MM.1S (cell line): Measurements from ENCODE around the gene HOMER2.
A peak's percentile ranks its signal among the peaks of the same experiment; 100 is the strongest.
"Not testable (repeated sequence)": the region's sequence is repeated elsewhere in the genome, so short reads cannot be mapped to it uniquely, and the experiment has no call there.

ENCODE experiments used
- DNase-seq: peaks from one replicate; pipeline ENCODE4 v3.0.0-alpha.2; 2015
- H2AFZ ChIP-seq: fragments of 300-600 bp; sonication (generic); 2 replicates; pipeline ENCODE4 v1.6.0; 2016; ENCODE audit warnings: antibody characterized with exemption, low read length
- H3F3A ChIP-seq: fragments of 300-600 bp; sonication (generic); 2 replicates; pipeline ENCODE4 v1.6.1; 2016; ENCODE audit warnings: mild to moderate bottlenecking, antibody characterized with exemption, low read length, moderate library complexity, mixed read lengths; ENCODE audit not compliant: insufficient read depth
- H3K27ac ChIP-seq: fragments of 300-600 bp; sonication (generic); 2 replicates; pipeline ENCODE4 v1.5.1; 2016; ENCODE audit warnings: mild to moderate bottlenecking, low read length
- H3K27me3 ChIP-seq: fragments of 300-600 bp; sonication (generic); replicated peaks from 2 replicates; pipeline ENCODE4 v1.6.0; 2016; ENCODE audit warnings: low read length; ENCODE audit not compliant: insufficient read depth
- H3K36me3 ChIP-seq: fragments of 300-600 bp; sonication (generic); replicated peaks from 2 replicates; pipeline ENCODE4 v1.6.1; 2016; ENCODE audit warnings: mild to moderate bottlenecking, low read length, mixed read lengths; ENCODE audit not compliant: insufficient read depth
- H3K4me1 ChIP-seq: fragments of 300-600 bp; sonication (generic); 2 replicates; pipeline ENCODE4 v1.6.1; 2016; ENCODE audit warnings: low read length, mixed read lengths
- H3K4me2 ChIP-seq: fragments of 300-600 bp; sonication (generic); 2 replicates; pipeline ENCODE4 v1.6.0; 2016; ENCODE audit warnings: low read depth, low read length
- H3K4me3 ChIP-seq: fragments of 300-600 bp; sonication (generic); 2 replicates; pipeline ENCODE4 v1.5.1; 2016; ENCODE audit warnings: low read length, mixed read lengths
- H3K79me2 ChIP-seq: fragments of 300-600 bp; sonication (generic); 2 replicates; pipeline ENCODE4 v1.6.1; 2016; ENCODE audit warnings: mixed run types, low read length, mixed read lengths
- H3K9ac ChIP-seq: fragments of 300-600 bp; sonication (generic); 2 replicates; pipeline ENCODE4 v1.6.1; 2016; ENCODE audit warnings: low read length, mixed read lengths
- H3K9me2 ChIP-seq: fragments of 300-600 bp; sonication (generic); replicated peaks from 2 replicates; pipeline ENCODE4 v1.6.1; 2016; ENCODE audit warnings: mild to moderate bottlenecking, low read length, mixed read lengths; ENCODE audit not compliant: insufficient read depth
- H3K9me3 ChIP-seq: fragments of 300-600 bp; sonication (generic); replicated peaks from 2 replicates; pipeline ENCODE4 v1.6.1; 2016; ENCODE audit warnings: mild to moderate bottlenecking, low read length, mixed read lengths; ENCODE audit not compliant: insufficient read depth
- H4K20me1 ChIP-seq: fragments of 300-600 bp; sonication (generic); 2 replicates; pipeline ENCODE4 v1.6.1; 2016; ENCODE audit warnings: mild to moderate bottlenecking, low read length, moderate library complexity, mixed read lengths; ENCODE audit not compliant: insufficient read depth
- EZH2 ChIP-seq: fragments of 300-600 bp; sonication (generic); optimal IDR thresholded peaks from 2 replicates; pipeline ENCODE3; 2017; ENCODE audit warnings: low read depth, mild to moderate bottlenecking, antibody characterized with exemption, low read length, mixed read lengths
- EZH2phosphoT487 ChIP-seq: fragments of 300-600 bp; sonication (generic); IDR thresholded peaks from 2 replicates; pipeline ENCODE4 v1.6.1; 2018; ENCODE audit warnings: antibody characterized with exemption, low read length
- TF ChIP-seq, protein P1 (sequence below): fragments of 300-600 bp; sonication (generic); IDR thresholded peaks from 2 replicates; pipeline ENCODE4 v1.5.1; 2016; ENCODE audit warnings: antibody characterized with exemption, low read length, mixed read lengths

HOMER2 gene

DNA sequence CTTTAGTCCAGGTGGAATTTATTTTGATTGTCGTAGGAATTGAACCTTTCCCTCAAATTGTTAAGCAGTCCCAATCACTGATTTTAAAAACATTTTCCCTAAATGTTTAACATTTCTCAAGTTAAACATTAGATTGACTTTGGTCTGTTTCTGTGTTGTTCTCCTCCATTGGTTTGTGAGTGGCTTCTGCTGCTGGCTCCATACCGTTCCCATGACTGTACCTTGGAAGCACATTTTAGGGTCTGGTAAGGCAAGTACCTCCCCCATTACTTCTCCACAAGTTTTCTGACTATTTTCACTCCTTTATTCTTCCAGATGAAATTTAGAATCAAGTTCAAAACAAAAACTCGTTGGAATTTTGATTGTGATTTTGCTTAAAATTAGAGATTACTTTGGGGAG lies 131.1 kb downstream of the HOMER2 start:
- not testable (repeated sequence) for H3K9ac ChIP-seq, DNase-seq, H3K36me3 ChIP-seq

DNA sequence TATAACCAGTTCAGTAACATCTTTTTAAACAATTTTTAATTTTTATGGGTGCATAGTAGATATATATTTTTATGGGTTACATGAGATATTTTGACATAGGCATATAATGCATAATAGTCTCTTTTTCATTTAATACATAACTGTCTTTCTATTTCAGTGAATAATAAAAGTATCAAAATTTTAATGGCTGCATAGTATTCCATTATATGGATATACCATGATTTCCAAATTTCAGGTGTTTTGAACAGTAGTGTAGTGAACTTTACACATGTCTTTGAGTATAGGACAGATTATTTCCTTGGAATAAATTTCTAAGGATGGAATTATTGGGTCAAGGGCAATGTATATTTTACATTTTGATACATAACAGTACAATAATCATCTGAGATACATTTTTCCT lies 132.4 kb downstream of the HOMER2 start:
- no peak overlapping the region for H2AFZ ChIP-seq
- H3K9me2 ChIP-seq, result no peaks in the 10 kb centered on the region
- no peaks in the 10 kb centered on the region for H3F3A ChIP-seq
- H3K4me3 ChIP-seq, result no peak overlapping the region
- no peaks in the 10 kb centered on the region for H3K9me3 ChIP-seq
- peaks cover 9% of the 10 kb centered on the region for H3K36me3 ChIP-seq
- peaks cover 4% of the 10 kb centered on the region; the same call in 1 of the 2 replicates for H4K20me1 ChIP-seq
- TF ChIP-seq EZH2 (no peak), EZH2phosphoT487 (no peak)
- TF ChIP-seq, protein P1, sequence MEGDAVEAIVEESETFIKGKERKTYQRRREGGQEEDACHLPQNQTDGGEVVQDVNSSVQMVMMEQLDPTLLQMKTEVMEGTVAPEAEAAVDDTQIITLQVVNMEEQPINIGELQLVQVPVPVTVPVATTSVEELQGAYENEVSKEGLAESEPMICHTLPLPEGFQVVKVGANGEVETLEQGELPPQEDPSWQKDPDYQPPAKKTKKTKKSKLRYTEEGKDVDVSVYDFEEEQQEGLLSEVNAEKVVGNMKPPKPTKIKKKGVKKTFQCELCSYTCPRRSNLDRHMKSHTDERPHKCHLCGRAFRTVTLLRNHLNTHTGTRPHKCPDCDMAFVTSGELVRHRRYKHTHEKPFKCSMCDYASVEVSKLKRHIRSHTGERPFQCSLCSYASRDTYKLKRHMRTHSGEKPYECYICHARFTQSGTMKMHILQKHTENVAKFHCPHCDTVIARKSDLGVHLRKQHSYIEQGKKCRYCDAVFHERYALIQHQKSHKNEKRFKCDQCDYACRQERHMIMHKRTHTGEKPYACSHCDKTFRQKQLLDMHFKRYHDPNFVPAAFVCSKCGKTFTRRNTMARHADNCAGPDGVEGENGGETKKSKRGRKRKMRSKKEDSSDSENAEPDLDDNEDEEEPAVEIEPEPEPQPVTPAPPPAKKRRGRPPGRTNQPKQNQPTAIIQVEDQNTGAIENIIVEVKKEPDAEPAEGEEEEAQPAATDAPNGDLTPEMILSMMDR, result no peak
- peaks cover 14% of the 10 kb centered on the region for H3K79me2 ChIP-seq
- H3K27me3 ChIP-seq, result no peaks in the 10 kb centered on the region
- DNase-seq, result no peak
- H3K27ac ChIP-seq, result no peak overlapping the region
- no peak overlapping the region for H3K4me2 ChIP-seq
- H3K9ac ChIP-seq, result no peak overlapping the region
- no peaks in the 10 kb centered on the region for H3K4me1 ChIP-seq

More for the DNA sequence above, 131.1 kb downstream of the HOMER2 start:
- H4K20me1 ChIP-seq, H3K9me2 ChIP-seq, H3K27ac ChIP-seq, H3F3A ChIP-seq, H3K4me3 ChIP-seq, H3K27me3 ChIP-seq, H2AFZ ChIP-seq, H3K4me2 ChIP-seq, H3K79me2 ChIP-seq, H3K4me1 ChIP-seq, H3K9me3 ChIP-seq: not testable (repeated sequence)

DNA sequence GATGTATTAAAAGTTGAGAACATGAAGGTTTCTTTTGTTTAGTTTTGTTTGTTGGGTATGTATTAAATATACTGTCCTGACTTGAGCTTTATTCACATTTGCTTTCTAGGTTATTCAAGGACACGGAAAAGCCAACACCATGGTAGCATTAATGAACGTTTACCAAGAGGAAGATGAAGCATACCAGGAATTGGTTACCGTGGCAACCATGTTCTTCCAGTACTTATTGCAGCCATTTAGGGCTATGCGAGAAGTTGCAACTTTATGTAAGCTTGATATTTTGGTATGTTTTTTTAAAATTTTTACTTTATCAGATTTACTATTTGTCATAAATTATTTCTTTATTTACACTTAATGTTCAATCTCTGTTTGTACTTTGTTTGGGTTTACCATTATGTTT lies 139.5 kb downstream of the HOMER2 start:
- peaks cover 33% of the 10 kb centered on the region for H4K20me1 ChIP-seq
- H3F3A ChIP-seq, result peaks cover 23% of the 10 kb centered on the region
- no peak overlapping the region for H3K4me3 ChIP-seq
- DNase-seq, result no peak
- H3K36me3 ChIP-seq, result peaks cover 6% of the 10 kb centered on the region
- H3K79me2 ChIP-seq, result peaks cover 50% of the 10 kb centered on the region
- H3K4me2 ChIP-seq, result no peak overlapping the region
- H3K9me2 ChIP-seq, result no peaks in the 10 kb centered on the region
- H3K4me1 ChIP-seq, result peaks cover 15% of the 10 kb centered on the region
- no peaks in the 10 kb centered on the region for H3K9me3 ChIP-seq
- no peak overlapping the region for H3K9ac ChIP-seq
- no peak overlapping the region for H3K27ac ChIP-seq
- TF ChIP-seq, protein P1, result no peak
- TF ChIP-seq EZH2, result no peak
- TF ChIP-seq EZH2phosphoT487, result no peak
- no peaks in the 10 kb centered on the region for H3K27me3 ChIP-seq
- H2AFZ ChIP-seq, result no peak overlapping the region

DNA sequence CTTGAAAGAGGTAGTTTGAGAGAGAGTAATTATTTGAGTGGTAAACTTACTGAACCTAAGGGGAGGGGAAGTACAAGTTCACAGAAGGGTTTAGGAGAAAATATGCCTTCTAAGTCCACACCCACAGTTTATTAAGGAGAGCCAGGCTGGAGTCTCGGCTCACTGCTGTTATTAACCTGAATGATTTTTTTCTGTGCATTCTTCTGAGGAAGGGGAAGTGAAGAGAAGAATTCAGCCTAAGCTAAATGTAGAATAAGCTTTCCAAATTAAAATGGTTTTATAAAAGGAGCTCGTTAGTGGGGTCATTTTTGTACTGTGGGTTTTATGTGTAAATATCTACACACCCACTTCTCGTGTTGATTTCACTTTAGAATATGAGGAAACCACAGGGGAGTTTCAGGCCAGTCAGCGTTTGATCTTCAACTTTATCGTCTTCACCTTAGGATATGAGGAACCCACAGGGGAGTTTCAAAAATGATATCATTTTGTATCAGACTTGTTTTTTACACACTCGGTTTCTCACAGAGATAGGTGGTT lies 141.6 kb downstream of the HOMER2 start:
- DNase-seq, result peak; percentile 77
- H3K27ac ChIP-seq, result peak overlapping the region; percentile 55; the same call in 1 of the 2 replicates

More for the DNA sequence above, 141.6 kb downstream of the HOMER2 start:
- H3K4me3 ChIP-seq, result peak overlapping the region; percentile 89
- peaks cover 33% of the 10 kb centered on the region for H4K20me1 ChIP-seq
- H3K9ac ChIP-seq, result peak overlapping the region; percentile 72
- peaks cover 28% of the 10 kb centered on the region for H3K4me1 ChIP-seq
- H3K9me2 ChIP-seq, result no peaks in the 10 kb centered on the region
- peak overlapping the region; percentile 73 for H3K4me2 ChIP-seq
- H3K27me3 ChIP-seq, result no peaks in the 10 kb centered on the region
- no peaks in the 10 kb centered on the region for H3K9me3 ChIP-seq
- no peak overlapping the region for H2AFZ ChIP-seq
- no peak for TF ChIP-seq EZH2
- TF ChIP-seq, protein P1, result no peak
- TF ChIP-seq EZH2phosphoT487, result no peak
- H3K36me3 ChIP-seq, result peaks cover 6% of the 10 kb centered on the region
- H3K79me2 ChIP-seq, result peaks cover 44% of the 10 kb centered on the region
- H3F3A ChIP-seq, result peaks cover 28% of the 10 kb centered on the region
